WTC11 (cell line): ENCODE data around the gene NDUFV3. TPM values are rescaled to one million over a fixed set of nuclear protein-coding genes. Genes with fewer than 3 reads are reported as not detected.

Source experiments
- ATAC-seq: fragments of 200-7000 bp; cut with Tn5 transposase; 2 replicates; pipeline ENCODE4 v1.10.0; 2021; ENCODE audit warnings: mild to moderate bottlenecking, moderate library complexity
- CTCF ChIA-PET: fragments of 300-600 bp; sonication (Branson Sonifier 250); formaldehyde crosslinking; loops from one replicate; lab custom pipeline; 2021; ENCODE audit warnings: antibody characterized with exemption; lab: Charles Lee
- POLR2A ChIA-PET: fragments of 350-600 bp; sonication (Branson Sonifier 250); formaldehyde crosslinking; loops from one replicate; lab custom pipeline; 2021; ENCODE audit warnings: antibody characterized with exemption; lab: Charles Lee
- DNase-seq: peaks from one replicate; pipeline ENCODE4 v3.0.0; 2021; ENCODE audit warnings: low spot score
- H3K27ac Mint-ChIP-seq: 2 replicates; pipeline ENCODE4 v1.8.0; 2021; ENCODE audit warnings: mixed read lengths
- H3K27me3 Mint-ChIP-seq: 2 replicates; pipeline ENCODE4 v1.8.0; 2021; ENCODE audit warnings: low read depth, mild to moderate bottlenecking, moderate library complexity, mixed read lengths
- H3K36me3 Mint-ChIP-seq: 2 replicates; pipeline ENCODE4 v1.8.0; 2021; ENCODE audit warnings: mixed read lengths
- H3K4me1 Mint-ChIP-seq: 2 replicates; pipeline ENCODE4 v1.8.0; 2022; ENCODE audit warnings: mixed read lengths
- H3K4me3 Mint-ChIP-seq: 2 replicates; pipeline ENCODE4 v1.8.0; 2021; ENCODE audit warnings: mild to moderate bottlenecking, moderate library complexity, mixed read lengths
- H3K9me3 Mint-ChIP-seq: 2 replicates; pipeline ENCODE4 v1.8.0; 2021; ENCODE audit warnings: mixed read lengths
- ATF3 ChIP-seq: sonication (generic); formaldehyde crosslinking; conservative IDR thresholded peaks from 2 replicates; pipeline ENCODE4 v1.8.1; 2022; ENCODE audit warnings: mild to moderate bottlenecking, missing genetic modification reagents
- FOXJ3 ChIP-seq: sonication (generic); formaldehyde crosslinking; IDR thresholded peaks from 2 replicates; pipeline ENCODE4 v1.9.0; 2021; ENCODE audit warnings: missing genetic modification reagents, mild to moderate bottlenecking, borderline replicate concordance
- FOXP1 ChIP-seq: sonication (generic); formaldehyde crosslinking; IDR thresholded peaks from 2 replicates; pipeline ENCODE4 v1.8.0; 2022; ENCODE audit warnings: missing genetic modification reagents, mild to moderate bottlenecking, moderate library complexity, borderline replicate concordance
- IRF1 ChIP-seq: sonication (generic); formaldehyde crosslinking; IDR thresholded peaks from 2 replicates; pipeline ENCODE4 v1.8.0; 2023; ENCODE audit warnings: missing genetic modification reagents
- NFE2L1 ChIP-seq: sonication (generic); formaldehyde crosslinking; IDR thresholded peaks from 2 replicates; pipeline ENCODE4 v1.8.1; 2023; ENCODE audit warnings: missing genetic modification reagents
- SMAD3 ChIP-seq: sonication (generic); formaldehyde crosslinking; IDR thresholded peaks from 2 replicates; pipeline ENCODE4 v1.8.0; 2022; ENCODE audit warnings: missing genetic modification reagents, mild to moderate bottlenecking, borderline replicate concordance
- TCF7 ChIP-seq: sonication (generic); formaldehyde crosslinking; IDR thresholded peaks from 2 replicates; pipeline ENCODE4 v1.8.0; 2022; ENCODE audit warnings: mild to moderate bottlenecking, low read depth, missing genetic modification reagents, moderate library complexity
- TEAD4 ChIP-seq: sonication (generic); formaldehyde crosslinking; IDR thresholded peaks from 2 replicates; pipeline ENCODE4 v1.8.0; 2022; ENCODE audit warnings: mild to moderate bottlenecking, missing genetic modification reagents
- TP53 ChIP-seq: sonication (generic); formaldehyde crosslinking; IDR thresholded peaks from 2 replicates; pipeline ENCODE4 v1.8.1; 2023; ENCODE audit warnings: mild to moderate bottlenecking, missing genetic modification reagents
- ZNF121 ChIP-seq: sonication (generic); formaldehyde crosslinking; IDR thresholded peaks from 2 replicates; pipeline ENCODE4 v1.8.0; 2023; ENCODE audit warnings: missing genetic modification reagents
- total RNA-seq: library from RNA; stranded (reverse); gene quantifications from 3 replicates; pipeline ENCODE4 v1.2.3, GENCODE V29; 2021
- TF ChIP-seq, protein P1 (sequence below): sonication (generic); formaldehyde crosslinking; IDR thresholded peaks from 2 replicates; pipeline ENCODE4 v1.8.0; 2022; ENCODE audit warnings: mild to moderate bottlenecking, missing genetic modification reagents
- TF ChIP-seq, protein P2 (sequence below): sonication (generic); formaldehyde crosslinking; conservative IDR thresholded peaks from 2 replicates; pipeline ENCODE4 v1.8.1; 2023; ENCODE audit warnings: mild to moderate bottlenecking, low read depth, missing genetic modification reagents, moderate library complexity
- TF ChIP-seq, protein P3 (sequence below): fragments of 250-450 bp; sonication (Bioruptor Pico); IDR thresholded peaks from 2 replicates; pipeline ENCODE4 v1.9.0; 2021; ENCODE audit warnings: moderate library complexity, mild to moderate bottlenecking, inconsistent platforms, borderline replicate concordance
- TF ChIP-seq, protein P4 (sequence below): fragments of 250-450 bp; sonication (Bioruptor Pico); IDR thresholded peaks from 2 replicates; pipeline ENCODE4 v1.8.0; 2021; ENCODE audit warnings: mild to moderate bottlenecking

Gene NDUFV3
- total RNA-seq, 1 experiment from 2014 or later, result 28.5 TPM

GRCh38 chr21:42851812-42852665 lies 41.1 kb upstream of the NDUFV3 start (continued):
- TF ChIP-seq, protein P1, sequence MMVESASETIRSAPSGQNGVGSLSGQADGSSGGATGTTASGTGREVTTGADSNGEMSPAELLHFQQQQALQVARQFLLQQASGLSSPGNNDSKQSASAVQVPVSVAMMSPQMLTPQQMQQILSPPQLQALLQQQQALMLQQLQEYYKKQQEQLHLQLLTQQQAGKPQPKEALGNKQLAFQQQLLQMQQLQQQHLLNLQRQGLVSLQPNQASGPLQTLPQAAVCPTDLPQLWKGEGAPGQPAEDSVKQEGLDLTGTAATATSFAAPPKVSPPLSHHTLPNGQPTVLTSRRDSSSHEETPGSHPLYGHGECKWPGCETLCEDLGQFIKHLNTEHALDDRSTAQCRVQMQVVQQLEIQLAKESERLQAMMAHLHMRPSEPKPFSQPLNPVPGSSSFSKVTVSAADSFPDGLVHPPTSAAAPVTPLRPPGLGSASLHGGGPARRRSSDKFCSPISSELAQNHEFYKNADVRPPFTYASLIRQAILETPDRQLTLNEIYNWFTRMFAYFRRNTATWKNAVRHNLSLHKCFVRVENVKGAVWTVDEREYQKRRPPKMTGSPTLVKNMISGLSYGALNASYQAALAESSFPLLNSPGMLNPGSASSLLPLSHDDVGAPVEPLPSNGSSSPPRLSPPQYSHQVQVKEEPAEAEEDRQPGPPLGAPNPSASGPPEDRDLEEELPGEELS, result no peak
- no peak for TF ChIP-seq IRF1 (CRISPR knock-in tag)
- TF ChIP-seq TCF7 (CRISPR knock-in tag), result no peak
- TF ChIP-seq, protein P2, sequence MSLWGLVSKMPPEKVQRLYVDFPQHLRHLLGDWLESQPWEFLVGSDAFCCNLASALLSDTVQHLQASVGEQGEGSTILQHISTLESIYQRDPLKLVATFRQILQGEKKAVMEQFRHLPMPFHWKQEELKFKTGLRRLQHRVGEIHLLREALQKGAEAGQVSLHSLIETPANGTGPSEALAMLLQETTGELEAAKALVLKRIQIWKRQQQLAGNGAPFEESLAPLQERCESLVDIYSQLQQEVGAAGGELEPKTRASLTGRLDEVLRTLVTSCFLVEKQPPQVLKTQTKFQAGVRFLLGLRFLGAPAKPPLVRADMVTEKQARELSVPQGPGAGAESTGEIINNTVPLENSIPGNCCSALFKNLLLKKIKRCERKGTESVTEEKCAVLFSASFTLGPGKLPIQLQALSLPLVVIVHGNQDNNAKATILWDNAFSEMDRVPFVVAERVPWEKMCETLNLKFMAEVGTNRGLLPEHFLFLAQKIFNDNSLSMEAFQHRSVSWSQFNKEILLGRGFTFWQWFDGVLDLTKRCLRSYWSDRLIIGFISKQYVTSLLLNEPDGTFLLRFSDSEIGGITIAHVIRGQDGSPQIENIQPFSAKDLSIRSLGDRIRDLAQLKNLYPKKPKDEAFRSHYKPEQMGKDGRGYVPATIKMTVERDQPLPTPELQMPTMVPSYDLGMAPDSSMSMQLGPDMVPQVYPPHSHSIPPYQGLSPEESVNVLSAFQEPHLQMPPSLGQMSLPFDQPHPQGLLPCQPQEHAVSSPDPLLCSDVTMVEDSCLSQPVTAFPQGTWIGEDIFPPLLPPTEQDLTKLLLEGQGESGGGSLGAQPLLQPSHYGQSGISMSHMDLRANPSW (CRISPR knock-in tag), result no peak
- TF ChIP-seq, protein P3, sequence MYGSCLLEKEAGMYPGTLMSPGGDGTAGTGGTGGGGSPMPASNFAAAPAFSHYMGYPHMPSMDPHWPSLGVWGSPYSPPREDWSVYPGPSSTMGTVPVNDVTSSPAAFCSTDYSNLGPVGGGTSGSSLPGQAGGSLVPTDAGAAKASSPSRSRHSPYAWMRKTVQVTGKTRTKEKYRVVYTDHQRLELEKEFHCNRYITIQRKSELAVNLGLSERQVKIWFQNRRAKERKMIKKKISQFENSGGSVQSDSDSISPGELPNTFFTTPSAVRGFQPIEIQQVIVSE (CRISPR knock-in tag), result no peak

DNA sequence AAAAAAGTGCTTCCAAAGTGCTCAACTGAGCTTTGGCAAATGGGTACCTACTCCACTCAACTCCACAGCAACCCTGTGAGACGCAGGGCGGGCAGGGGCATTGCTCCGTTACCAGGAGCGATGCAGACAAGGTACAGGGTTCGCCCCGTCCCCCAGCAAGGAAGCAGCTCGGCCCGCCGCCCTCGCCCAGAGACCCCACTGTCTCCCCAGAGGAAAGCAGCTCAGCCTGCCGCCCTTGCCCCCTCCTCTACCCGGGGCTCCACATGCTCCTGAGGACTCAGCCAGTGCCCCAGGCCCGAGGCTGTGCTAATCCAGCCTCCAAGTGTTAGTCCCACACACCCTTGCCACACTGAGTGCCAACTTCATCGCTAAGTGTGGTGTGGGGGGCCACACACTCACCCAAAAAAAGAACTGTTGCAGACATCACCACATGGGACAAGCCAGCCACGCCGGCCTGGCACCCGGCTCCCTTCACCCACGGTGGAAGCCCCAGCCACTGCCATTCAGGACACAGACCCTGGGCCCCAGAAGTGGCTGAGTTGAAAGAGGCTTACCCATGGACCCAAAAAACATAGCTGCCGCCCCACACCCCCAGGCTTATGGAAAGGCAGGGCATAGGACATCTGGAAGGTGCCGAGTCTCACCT lies 40.1 kb upstream of the NDUFV3 start:
- H3K27ac Mint-ChIP-seq, result no peak overlapping the region
- no peak for TF ChIP-seq FOXJ3 (CRISPR knock-in tag)
- no peak for TF ChIP-seq SMAD3 (CRISPR knock-in tag)
- no peak for TF ChIP-seq FOXP1 (CRISPR knock-in tag)
- no peak for TF ChIP-seq TEAD4
- TF ChIP-seq TP53 (CRISPR knock-in tag), result no peak
- TF ChIP-seq ATF3 (CRISPR knock-in tag), result no peak
- TF ChIP-seq, protein P4, sequence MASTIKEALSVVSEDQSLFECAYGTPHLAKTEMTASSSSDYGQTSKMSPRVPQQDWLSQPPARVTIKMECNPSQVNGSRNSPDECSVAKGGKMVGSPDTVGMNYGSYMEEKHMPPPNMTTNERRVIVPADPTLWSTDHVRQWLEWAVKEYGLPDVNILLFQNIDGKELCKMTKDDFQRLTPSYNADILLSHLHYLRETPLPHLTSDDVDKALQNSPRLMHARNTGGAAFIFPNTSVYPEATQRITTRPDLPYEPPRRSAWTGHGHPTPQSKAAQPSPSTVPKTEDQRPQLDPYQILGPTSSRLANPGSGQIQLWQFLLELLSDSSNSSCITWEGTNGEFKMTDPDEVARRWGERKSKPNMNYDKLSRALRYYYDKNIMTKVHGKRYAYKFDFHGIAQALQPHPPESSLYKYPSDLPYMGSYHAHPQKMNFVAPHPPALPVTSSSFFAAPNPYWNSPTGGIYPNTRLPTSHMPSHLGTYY, result no peak
- no peak for TF ChIP-seq NFE2L1 (CRISPR knock-in tag)
- no peak for TF ChIP-seq ZNF121
- H3K9me3 Mint-ChIP-seq, result no peaks in the 10 kb centered on the region
- H3K4me1 Mint-ChIP-seq, result no peaks in the 10 kb centered on the region
- H3K36me3 Mint-ChIP-seq, result peaks cover 82% of the 10 kb centered on the region
- ChIA-PET POLR2A (no interaction called here), CTCF (interaction anchor here (1.8 kb wide), 1 partner anchor 10 kb away, joined by 4 read pairs; no protein-coding TSS in a partner anchor)
- no peak overlapping the region for H3K4me3 Mint-ChIP-seq
- no peak for DNase-seq
- H3K27me3 Mint-ChIP-seq, result no peaks in the 10 kb centered on the region
- ATAC-seq, result no peak
